ENCODE measurements around the gene GPN3.
"Not testable (repeated sequence)": the region's sequence is repeated elsewhere in the genome, so short reads cannot be mapped to it uniquely, and the experiment has no call there.

The GPN3 gene

GRCh38 chr12:110468214-110469048 is at the start of gene GPN3, which contains the start of gene FAM216A:
Gene GPN3 (minus strand): TSS chr12:110468257. CDS start chr12:110468203, 54 bp downstream.
Gene FAM216A (plus strand): TSS chr12:110468845. CDS start chr12:110468876, 31 bp downstream.
- peak; percentile 92 to 94 for DNase-seq

DNA sequence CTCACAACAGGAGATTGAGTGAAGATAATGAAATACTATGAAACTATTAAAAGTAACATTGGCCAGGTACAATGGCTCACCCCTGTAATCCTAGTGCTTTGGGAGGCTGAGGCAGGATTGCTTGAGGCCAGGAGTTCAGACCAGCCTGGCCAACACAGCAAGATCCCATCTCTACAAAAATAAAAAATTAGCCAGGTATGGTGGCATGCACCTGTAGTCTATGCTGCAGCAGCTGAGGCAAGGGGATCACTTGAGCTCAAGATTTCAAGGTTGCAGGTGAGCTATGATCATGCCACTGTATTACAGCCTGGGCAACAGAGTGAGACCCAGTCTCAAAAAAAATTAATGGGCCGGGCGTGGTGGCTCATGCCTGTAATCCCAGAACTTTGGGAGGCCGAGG is 48.9 kb upstream of the GPN3 start:
- DNase-seq, result no peak

- DNase-seq, result no peak
Measured at GRCh38 chr12:110514363-110514762, 46.3 kb upstream of the GPN3 start.

GRCh38 chr12:110513842-110514241 is 45.8 kb upstream of the GPN3 start:
- DNase-seq, result no peak

DNA sequence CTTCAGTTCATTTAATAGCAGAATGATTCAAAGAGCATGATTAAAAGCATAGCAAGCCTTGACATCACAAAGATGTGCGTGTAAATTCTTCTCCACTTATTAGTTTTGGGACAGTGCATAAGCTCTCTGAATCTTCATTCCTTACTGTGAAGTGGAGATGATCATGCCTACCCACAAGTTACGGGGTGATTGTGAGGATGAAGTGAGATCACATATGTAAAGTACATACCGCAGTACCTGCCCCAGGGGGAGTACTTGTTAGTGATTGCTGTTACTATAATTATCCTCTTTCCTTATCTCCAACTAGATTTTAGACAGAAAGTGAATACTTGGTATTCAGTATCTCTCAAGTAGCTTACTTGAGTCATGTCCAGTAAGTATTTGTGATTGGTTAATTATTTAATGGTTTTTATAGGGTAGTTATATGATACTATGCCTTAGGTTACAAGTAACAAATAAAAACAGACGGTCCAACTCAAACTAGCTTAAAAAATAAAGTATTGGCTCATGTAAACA is 40.1 kb upstream of the GPN3 start:
- DNase-seq, result no peak

GRCh38 chr12:110505332-110505731 is 37.3 kb upstream of the GPN3 start:
- DNase-seq, result no peak

- no peak for DNase-seq
Measured at GRCh38 chr12:110503432-110503831, 35.4 kb upstream of the GPN3 start.

DNA sequence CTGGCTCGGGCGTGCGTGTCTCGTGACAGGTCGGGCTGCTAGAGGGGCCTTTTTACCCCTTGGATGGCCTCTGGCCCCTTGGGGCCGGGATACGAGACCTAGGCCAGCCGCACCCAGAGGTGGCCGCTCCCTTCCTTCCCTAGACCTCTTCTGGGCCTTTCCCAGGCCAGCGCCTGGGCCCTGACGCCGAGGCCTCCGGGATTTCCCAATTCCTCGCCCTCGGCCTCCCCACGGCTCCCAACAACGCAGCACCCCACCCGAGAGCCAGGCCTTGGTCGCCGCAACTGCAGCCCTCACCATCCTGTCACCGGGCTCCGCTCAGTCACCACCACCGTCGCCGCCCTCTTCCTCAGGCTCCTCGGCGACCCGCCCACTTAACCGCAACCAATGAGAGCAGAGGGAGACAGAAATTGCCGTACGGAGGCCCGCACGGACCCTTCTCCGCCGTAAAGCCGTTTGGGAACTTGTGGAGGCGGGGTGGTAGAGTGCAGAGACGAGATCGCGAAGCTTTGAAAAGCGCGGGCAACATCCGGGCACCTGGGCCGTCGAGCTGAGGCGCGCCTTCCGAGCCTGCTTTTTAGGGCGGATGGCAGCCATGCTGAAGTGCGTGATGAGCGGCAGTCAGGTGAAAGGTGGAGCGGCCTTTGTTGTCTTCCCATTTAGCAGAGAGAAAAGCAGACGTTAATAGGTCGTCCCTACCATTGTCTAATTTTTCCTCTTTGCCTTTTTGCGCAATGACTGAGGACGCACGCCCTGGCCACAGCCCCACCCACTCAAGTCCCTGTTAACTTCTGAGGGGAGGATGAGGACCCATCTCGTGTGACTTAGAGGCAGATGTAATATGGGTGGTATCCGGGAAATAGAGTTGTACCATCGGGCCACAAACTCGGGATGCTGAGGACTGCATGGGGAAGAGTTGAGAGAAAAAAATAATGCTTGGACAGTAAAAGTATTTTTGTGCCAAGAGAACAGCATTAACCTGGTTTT is 34.0 kb upstream of the GPN3 start, which contains the start of the genes RAD9B and VPS29:
TSS of gene RAD9B (plus strand) at position 580 of the 987 bp plus-strand sequence. CDS start at position 587, 7 bp downstream.
TSS of gene VPS29 (minus strand) at position 360 of the 987 bp plus-strand sequence. CDS start at position 300, 60 bp downstream.
- DNase-seq, result peak; percentile 97 to 98

DNA sequence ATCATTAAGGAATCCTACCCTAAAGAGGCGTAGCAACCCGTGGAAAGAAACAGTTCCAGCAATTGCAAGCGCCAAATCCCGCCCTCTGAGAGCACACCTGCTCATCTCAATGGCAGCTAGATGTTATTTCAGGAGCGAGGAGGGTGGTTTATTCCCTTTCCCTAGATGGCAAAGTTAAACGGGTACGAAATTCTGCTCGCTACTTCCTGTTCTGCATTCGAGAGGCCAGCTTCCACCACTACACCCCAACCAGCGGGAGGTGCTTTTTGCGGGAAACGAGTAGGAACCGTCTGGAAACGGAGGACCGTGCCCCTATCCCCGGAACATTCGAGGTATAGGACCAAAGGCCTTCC is 33.3 kb upstream of the GPN3 start:
- peak in 1 of 2 donors; percentile 15 for DNase-seq

DNA sequence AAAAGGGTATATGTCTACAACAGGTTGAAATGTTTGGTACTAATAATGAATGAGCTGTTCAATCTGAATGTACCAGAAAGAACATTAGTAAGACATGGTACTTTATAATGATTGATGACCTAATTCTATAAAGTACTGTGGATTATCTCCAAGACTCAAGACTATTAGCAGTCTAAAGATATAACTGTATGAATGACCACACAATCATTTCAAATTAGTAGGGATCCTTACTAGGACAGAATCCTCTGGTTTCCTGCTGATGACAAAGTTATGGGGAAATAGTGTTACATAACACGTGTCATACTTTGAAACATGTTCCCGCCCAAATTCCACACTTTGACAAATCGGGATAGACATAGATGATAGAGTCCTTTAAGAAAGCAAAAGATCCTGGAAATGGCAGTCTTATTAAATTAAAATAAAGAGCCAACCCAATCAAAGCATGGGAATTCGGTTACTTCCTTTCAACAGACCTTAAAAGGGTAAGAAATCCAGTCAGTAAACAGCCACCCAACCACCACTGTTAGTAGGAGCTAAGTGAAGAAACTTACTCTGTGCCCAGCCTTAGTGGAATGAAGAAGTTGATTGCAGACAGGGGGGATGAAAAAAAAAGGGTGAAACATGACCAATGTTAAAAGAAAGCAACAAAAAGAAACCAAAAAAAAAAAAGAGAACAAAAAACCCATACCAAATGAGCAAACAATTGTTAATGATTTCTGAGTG is 31.1 kb upstream of the GPN3 start:
- no peak for DNase-seq

DNA sequence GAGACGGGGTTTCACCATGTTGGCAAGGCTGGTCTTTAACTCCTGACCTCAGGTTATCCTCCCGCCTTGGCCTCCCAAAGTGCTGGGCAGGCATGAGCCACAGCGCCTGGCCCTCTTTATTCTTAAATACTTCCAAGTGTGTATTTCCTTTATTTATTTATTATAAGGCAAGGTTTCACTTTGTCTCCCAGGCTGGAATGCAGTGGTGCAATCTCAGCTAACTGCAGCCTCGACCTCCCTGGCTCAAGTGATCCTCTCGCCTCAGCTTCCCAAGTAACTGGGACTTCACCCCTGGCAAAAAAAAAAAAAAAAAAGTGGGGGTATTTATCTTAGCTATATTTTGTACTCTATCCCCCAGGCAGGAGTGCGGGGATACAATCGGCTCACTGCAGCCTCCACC is 7.4 kb upstream of the GPN3 start:
- no peak for DNase-seq

GRCh38 chr12:110467847-110468213 is 227 bp downstream of the GPN3 start:
- DNase-seq, result no peak

GRCh38 chr12:110466791-110467190 is 1.3 kb downstream of the GPN3 start:
- no peak for DNase-seq

- DNase-seq, result not testable (repeated sequence)
Measured at GRCh38 chr12:110465765-110466164, 2.3 kb downstream of the GPN3 start.

DNA sequence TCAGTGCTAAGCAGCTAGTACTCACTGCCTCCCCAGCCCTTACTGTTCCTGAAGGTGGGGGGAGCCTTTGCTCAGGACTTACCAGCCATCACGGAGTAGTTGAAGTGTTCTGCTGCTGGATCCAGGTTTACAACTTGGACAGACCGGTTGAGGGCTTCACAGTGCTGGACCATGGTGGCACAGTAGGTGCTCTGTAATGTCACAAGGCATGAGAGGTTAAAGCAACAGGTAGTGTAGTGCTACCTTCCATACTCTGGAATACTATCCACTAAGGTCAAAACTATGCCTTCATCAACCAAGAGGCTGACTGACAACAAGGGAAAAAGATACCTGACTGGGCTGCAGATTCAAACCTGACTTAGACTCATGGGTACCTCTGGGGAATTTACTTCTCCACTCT is 3.0 kb downstream of the GPN3 start:
- DNase-seq, result no peak

- DNase-seq, result not testable (repeated sequence)
Measured at GRCh38 chr12:110461189-110461588, 6.9 kb downstream of the GPN3 start.

DNA sequence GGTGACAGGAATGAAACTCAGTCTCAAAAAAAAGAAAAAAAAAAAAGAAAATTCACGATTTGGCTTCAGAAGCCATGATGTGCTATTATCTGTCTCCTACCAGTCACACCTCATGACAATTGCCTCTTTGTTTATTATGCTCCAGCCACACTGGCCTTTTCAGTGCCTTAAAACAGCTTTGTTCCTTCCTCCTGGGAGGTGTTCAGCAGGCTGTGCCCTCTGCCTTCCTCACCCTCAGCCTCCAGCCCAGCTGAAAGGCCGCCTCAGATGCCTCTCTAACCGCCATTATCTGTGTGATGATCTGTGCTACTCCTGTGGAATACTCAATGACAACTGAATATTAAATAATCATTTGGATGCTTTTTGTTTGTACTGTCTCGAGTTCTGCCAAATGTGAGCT is 9.3 kb downstream of the GPN3 start:
- DNase-seq, result no peak

DNA sequence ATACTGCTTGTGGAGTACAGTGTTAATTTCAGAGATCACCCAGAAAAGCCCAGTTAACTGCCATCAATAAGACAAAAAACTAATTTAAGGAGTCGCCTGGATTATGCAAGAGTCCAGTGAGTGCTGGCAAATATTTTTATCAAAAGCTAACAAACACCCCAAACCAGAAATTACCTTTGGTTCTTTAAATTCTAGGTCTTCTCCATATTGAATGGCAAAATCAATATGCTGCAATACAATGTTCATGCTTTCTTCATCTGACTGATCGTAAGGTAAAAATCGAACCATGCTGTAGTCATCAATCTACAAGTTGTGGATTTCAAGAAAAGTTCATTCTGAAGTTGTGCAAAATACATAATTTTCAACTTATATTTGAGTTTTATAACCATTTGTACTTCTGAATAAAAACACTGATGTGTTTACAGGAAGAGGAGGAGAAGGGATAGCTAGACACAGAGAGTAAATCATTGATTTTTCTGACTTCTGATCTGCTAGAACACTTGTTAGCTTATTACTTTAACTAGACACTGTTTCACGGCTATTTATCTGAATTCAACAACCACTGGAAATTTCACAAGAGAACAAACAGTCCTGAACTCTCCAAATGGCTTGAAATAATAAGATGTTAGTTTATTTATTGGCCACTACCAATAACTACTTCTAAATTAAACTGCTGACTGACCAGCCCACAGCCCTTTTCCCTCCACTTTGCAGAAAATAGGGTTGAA is 14.3 kb downstream of the GPN3 start:
- no peak for DNase-seq

DNA sequence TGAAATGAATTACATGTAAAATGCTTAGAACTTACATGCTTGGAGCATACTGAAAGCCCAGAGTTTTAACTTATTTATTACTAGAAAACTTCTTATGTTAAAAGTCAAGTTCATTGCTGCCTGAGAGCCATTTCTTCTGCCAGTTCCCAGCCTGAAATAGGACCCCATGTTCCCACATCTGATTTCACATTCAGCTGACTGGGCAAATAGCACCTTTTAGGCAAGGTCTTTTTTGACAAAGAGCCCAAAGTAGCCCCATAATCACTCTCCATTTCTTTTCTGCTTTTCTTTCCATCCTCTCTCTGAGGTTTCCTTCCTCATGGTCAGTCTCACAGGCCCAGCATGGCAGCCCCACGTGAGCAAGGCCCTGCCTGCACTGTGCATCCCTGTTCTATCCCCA is 16.8 kb downstream of the GPN3 start:
- DNase-seq, result no peak

- peak; percentile 92 to 93 for DNase-seq
Measured at GRCh38 chr12:110449799-110450497, 18.1 kb downstream of the GPN3 start, which contains the start of gene ARPC3. Gene ARPC3 (minus strand): TSS chr12:110450337. CDS start chr12:110450260, 77 bp downstream.

DNA sequence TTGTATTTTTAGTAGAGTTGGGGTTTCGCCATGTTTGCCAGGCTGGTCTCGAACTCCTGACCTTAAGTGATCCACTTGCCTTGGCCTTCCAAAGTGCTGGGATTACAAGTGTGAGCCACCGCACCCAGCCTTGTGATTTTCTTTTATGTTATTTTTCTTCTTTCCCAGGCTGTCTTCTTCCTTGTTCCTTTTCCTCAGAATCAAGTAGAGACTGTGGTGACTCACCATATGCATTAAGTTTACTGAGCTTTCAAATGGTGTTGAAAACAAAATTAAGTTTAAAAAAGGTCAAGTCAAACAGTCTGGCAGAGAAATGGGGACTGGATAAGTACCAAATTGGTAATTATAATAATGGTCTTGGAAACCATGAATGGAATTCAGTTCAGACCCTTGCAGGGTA is 23.6 kb downstream of the GPN3 start:
- no peak for DNase-seq
